ENCODE measurements around the gene PCDH12. TPM values are rescaled to one million over a fixed set of nuclear protein-coding genes. Genes with fewer than 3 reads are reported as not detected.

The PCDH12 gene
- polyA plus RNA-seq, 3 donors: 0.20 to 1.2 (median 0.90) TPM

DNA sequence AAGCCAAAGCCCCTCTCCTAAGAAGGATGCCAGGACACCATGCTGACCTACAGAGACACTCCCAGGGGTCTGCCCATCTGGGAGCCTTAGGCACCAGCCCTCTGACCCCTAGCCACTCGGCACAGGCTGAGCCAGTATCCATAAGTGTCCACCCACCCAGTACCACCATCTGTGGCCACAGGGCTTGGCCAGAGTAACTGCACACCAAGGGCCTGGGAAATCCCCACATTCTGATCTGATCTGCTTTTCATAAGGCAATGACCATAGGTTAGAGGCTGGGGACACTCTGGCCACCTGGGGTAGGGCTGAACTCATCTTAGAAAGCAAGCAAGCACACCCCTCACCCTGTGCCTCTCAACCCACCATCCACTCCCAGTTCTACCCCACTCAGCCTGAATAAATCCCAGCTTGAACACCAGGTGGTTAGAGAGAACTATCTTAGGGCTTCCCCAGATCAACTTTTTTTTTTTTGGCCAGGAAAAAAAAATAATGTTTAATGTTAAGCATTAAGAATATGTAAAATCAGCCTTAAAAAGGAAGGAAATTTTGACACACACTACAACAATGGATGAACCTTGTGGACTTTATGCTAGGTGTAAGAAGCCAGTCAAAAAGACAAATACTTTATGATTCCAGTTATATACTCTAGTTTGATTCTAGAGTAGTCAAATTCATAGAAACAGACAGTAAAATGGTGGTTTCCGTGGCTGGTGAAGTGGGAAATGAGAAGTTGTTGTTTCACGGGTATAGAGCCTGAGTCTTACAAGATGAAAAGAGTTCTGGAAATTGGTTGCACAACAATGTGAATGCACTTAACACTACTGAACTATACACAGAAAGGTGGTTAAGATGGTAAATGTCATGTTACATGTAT lies 48.6 kb upstream of the PCDH12 start:
- Histone ChIP-seq H3K27ac (ENCODE audit: low read depth in 1 of 2, low read length in 2 of 2) (peak overlapping the region in 1 of 2 donors; percentile 27), H3K36me3 (replicated peaks in 1 of 2; ENCODE audit: control insufficient read depth in 1 of 2, insufficient read depth in 2 of 2, low read length in 2 of 2) (peaks cover 35 to 63% of the 10 kb centered on the region in 2 donors), H3K4me3 (replicated peaks in 1 of 3; ENCODE audit: low read depth in 2 of 3, low read length in 3 of 3) (no peak overlapping the region), H3K9ac (ENCODE audit: insufficient read depth, low read length, poor library complexity, severe bottlenecking) (no peak overlapping the region), H3K79me2 (ENCODE audit: insufficient read depth, low read length) (no peaks in the 10 kb centered on the region), H4K20me1 (ENCODE audit: insufficient read depth, low read length) (no peaks in the 10 kb centered on the region), H3K9me3 (replicated peaks in 1 of 2; ENCODE audit: control insufficient read depth in 1 of 2, insufficient read depth in 1 of 2, low read length in 2 of 2) (no peaks in the 10 kb centered on the region), H3K4me1 (ENCODE audit: control insufficient read depth in 1 of 2, insufficient read depth in 2 of 2, low read length in 2 of 2) (peaks cover 11 to 18% of the 10 kb centered on the region in 2 donors), H3K27me3 (ENCODE audit: control insufficient read depth in 2 of 2, insufficient read depth in 2 of 2, low read length in 2 of 2) (no peaks in the 10 kb centered on the region), H2AFZ (ENCODE audit: insufficient read depth, low read depth, low read length, poor library complexity, severe bottlenecking) (no peak overlapping the region), H3K4me2 (replicated peaks; ENCODE audit: extremely low read depth, low read length, poor library complexity, severe bottlenecking) (no peak overlapping the region)
- no peaks in the 10 kb centered on the region for H3K27me3 Mint-ChIP-seq (ENCODE audit: low read depth in 3 of 3)
- peak overlapping the region in 6 of 7 donors; percentile 21 to 81 (median 46) for H3K27ac Mint-ChIP-seq
- TF ChIP-seq, protein P1, sequence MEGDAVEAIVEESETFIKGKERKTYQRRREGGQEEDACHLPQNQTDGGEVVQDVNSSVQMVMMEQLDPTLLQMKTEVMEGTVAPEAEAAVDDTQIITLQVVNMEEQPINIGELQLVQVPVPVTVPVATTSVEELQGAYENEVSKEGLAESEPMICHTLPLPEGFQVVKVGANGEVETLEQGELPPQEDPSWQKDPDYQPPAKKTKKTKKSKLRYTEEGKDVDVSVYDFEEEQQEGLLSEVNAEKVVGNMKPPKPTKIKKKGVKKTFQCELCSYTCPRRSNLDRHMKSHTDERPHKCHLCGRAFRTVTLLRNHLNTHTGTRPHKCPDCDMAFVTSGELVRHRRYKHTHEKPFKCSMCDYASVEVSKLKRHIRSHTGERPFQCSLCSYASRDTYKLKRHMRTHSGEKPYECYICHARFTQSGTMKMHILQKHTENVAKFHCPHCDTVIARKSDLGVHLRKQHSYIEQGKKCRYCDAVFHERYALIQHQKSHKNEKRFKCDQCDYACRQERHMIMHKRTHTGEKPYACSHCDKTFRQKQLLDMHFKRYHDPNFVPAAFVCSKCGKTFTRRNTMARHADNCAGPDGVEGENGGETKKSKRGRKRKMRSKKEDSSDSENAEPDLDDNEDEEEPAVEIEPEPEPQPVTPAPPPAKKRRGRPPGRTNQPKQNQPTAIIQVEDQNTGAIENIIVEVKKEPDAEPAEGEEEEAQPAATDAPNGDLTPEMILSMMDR (IDR thresholded peaks at IDR 0.05): no peak
- 88% methylated on average over 1 of the region's 3 CpGs for WGBS (ENCODE audit: insufficient coverage)
- peaks cover 20% of the 10 kb centered on the region for H3K4me1 Mint-ChIP-seq
- DNase-seq: peak; percentile 12 to 37 (median 37)
- intact Hi-C loops (cut with micrococcal nuclease): loop anchor here in 1 of 2 donors (5.0 kb wide), 1 partner anchor 126 kb away; no protein-coding TSS in a partner anchor
- H3K9me3 Mint-ChIP-seq: peaks cover 0 to 3% (median 0%) of the 10 kb centered on the region in 7 donors
- no peak overlapping the region for H3K4me3 Mint-ChIP-seq
- H3K36me3 Mint-ChIP-seq: peaks cover 72 to 73% of the 10 kb centered on the region in 2 donors

DNA sequence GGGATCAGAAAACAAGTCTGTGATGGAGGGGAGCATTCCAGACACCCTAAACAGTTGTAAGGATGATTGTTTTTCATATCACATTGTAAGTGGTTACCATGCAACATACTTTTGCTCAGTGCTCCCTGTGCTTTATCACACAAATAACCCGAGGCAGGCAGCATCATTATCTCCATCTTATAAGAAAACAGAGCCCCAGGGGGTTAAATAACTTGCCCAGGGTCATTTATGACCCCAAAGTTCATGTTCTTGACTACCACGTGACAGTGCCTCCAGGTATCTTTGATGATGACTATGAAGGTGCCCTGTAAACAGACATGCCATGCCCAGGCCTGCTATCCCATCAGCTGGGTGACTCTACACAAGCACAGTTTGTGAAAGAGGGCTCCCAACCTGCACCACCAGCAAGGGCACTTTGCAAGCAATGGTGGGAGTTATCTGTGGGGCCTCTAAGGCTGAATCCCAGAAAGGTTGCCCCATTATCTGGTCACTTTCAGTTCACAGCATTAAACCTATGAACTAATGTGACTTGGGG lies 45.3 kb upstream of the PCDH12 start:
- no peaks in the 10 kb centered on the region for H3K9me3 ChIP-seq (replicated peaks in 1 of 2; ENCODE audit: control insufficient read depth in 1 of 2, insufficient read depth in 1 of 2, low read length in 2 of 2)
- no peaks in the 10 kb centered on the region for H3K27me3 ChIP-seq (ENCODE audit: control insufficient read depth in 2 of 2, insufficient read depth in 2 of 2, low read length in 2 of 2)
- Mint-ChIP-seq H3K4me3 (no peak overlapping the region), H3K36me3 (peaks cover 77 to 85% of the 10 kb centered on the region in 2 donors), H3K27me3 (ENCODE audit: low read depth in 3 of 3) (no peaks in the 10 kb centered on the region), H3K9me3 (peaks cover 0 to 3% (median 0%) of the 10 kb centered on the region in 7 donors), H3K4me1 (peaks cover 19% of the 10 kb centered on the region), H3K27ac (no peak overlapping the region)
- H3K4me1 ChIP-seq (ENCODE audit: control insufficient read depth in 1 of 2, insufficient read depth in 2 of 2, low read length in 2 of 2): peaks cover 11 to 16% of the 10 kb centered on the region in 2 donors
- no peak overlapping the region for H3K9ac ChIP-seq (ENCODE audit: insufficient read depth, low read length, poor library complexity, severe bottlenecking)
- peaks cover 54 to 83% of the 10 kb centered on the region in 2 donors for H3K36me3 ChIP-seq (replicated peaks in 1 of 2; ENCODE audit: control insufficient read depth in 1 of 2, insufficient read depth in 2 of 2, low read length in 2 of 2)
- TF ChIP-seq, protein P1 (IDR thresholded peaks at IDR 0.05): no peak
- WGBS (ENCODE audit: insufficient coverage): 92% methylated on average over 2 of the region's 2 CpGs
- H3K4me3 ChIP-seq (replicated peaks in 1 of 3; ENCODE audit: low read depth in 2 of 3, low read length in 3 of 3): no peak overlapping the region
- no peak overlapping the region for H2AFZ ChIP-seq (ENCODE audit: insufficient read depth, low read depth, low read length, poor library complexity, severe bottlenecking)
- H3K4me2 ChIP-seq (replicated peaks; ENCODE audit: extremely low read depth, low read length, poor library complexity, severe bottlenecking): no peak overlapping the region
- DNase-seq: no peak
- intact Hi-C loops (cut with micrococcal nuclease): no loop called here
- H3K79me2 ChIP-seq (ENCODE audit: insufficient read depth, low read length): no peaks in the 10 kb centered on the region
- no peaks in the 10 kb centered on the region for H4K20me1 ChIP-seq (ENCODE audit: insufficient read depth, low read length)
- H3K27ac ChIP-seq (ENCODE audit: low read depth in 1 of 2, low read length in 2 of 2): no peak overlapping the region

All from CD14-positive monocyte (primary cell).